ENCODE results near the gene MDFIC2. TPM values are rescaled to one million over a fixed set of nuclear protein-coding genes. Genes with fewer than 3 reads are reported as not detected.

Gene MDFIC2
- polyA plus RNA-seq, 2 of the 4 experiments (the other 2 are of a cell fraction): not detected

DNA sequence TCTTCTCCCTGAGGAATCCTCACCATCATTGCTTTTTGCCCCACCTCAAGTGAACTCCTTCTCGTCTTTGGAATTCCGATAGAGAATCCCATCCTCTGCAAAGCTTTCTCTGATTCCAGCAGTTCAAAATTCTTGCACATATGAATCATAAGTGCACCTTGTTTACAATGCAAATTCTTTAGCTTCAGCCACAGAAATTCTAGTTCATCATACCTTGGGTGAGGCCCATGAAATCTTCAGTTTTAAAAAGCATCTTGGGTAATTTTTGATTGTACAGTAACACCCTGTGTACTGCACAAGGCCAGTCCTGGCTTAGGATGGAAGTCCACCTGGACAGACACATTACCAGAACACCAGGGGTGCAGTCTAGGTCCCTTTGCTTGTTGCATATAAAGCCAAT, 30.8 kb downstream of the MDFIC2 start (continued):
- TF ChIP-seq, protein P1, sequence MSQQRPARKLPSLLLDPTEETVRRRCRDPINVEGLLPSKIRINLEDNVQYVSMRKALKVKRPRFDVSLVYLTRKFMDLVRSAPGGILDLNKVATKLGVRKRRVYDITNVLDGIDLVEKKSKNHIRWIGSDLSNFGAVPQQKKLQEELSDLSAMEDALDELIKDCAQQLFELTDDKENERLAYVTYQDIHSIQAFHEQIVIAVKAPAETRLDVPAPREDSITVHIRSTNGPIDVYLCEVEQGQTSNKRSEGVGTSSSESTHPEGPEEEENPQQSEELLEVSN (IDR thresholded peaks at IDR 0.05; ENCODE audit: borderline replicate concordance, low read depth): peak; percentile 49; the same call in 1 of the 2 replicates
- TF ChIP-seq JUN (IDR thresholded peaks at IDR 0.05) (peak in 1 of 2 experiments; percentile 70; a peak in 4 of 5 replicates), HDAC2 (IDR thresholded peaks at IDR 0.05) (no peak), HOXB13 (CRISPR knock-in tag; IDR thresholded peaks at IDR 0.05; ENCODE audit: low read depth) (peak; percentile 53; the same call in 1 of the 2 replicates), MYC (IDR thresholded peaks at IDR 0.05; ENCODE audit: borderline replicate concordance, low read length) (no peak), FOSL2 (IDR thresholded peaks at IDR 0.05) (peak; percentile 81), FOSL2 (CRISPR knock-in tag; IDR thresholded peaks at IDR 0.05) (peak; percentile 96), JUNB (IDR thresholded peaks at IDR 0.05) (peak; percentile 79), HOXB5 (CRISPR knock-in tag; IDR thresholded peaks at IDR 0.05) (0 out of 2 replicates have a peak, but pooled peaks have one; percentile 13), EHF (CRISPR knock-in tag; IDR thresholded peaks at IDR 0.05) (no peak)
- TF ChIP-seq, protein P2, sequence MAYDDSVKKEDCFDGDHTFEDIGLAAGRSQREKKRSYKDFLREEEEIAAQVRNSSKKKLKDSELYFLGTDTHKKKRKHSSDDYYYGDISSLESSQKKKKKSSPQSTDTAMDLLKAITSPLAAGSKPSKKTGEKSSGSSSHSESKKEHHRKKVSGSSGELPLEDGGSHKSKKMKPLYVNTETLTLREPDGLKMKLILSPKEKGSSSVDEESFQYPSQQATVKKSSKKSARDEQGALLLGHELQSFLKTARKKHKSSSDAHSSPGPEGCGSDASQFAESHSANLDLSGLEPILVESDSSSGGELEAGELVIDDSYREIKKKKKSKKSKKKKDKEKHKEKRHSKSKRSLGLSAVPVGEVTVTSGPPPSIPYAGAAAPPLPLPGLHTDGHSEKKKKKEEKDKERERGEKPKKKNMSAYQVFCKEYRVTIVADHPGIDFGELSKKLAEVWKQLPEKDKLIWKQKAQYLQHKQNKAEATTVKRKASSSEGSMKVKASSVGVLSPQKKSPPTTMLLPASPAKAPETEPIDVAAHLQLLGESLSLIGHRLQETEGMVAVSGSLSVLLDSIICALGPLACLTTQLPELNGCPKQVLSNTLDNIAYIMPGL (CRISPR knock-in tag; IDR thresholded peaks at IDR 0.05; ENCODE audit: borderline replicate concordance): no peak
- TF ChIP-seq, protein P3, sequence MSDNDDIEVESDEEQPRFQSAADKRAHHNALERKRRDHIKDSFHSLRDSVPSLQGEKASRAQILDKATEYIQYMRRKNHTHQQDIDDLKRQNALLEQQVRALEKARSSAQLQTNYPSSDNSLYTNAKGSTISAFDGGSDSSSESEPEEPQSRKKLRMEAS (IDR thresholded peaks at IDR 0.05): peak; percentile 84

DNA sequence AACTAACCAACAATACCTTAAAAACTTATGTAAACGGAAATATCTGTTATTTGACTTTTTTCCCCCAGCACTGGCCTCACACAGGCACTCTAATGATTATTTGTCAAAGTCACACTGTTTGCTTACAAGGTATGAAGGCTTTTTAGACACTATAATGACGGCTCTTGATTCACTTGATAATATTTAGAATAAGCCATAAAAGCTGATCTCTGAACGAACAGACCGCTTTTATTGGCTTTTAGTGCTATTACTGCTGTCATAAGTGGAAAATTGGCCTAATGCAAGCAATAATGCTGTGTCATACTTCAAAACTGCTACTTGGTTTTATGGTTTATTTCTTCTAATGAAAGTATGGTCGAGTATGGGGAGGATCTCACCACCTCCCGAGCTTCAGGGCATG, 35.1 kb downstream of the MDFIC2 start:
- FAIRE-seq (peak; percentile 85), DNase-seq (ENCODE audit: low read depth in 1 of 2, low spot score in 1 of 2) (peak in 1 of 2 experiments; percentile 61), ATAC-seq (peak in 1 of 2 experiments; percentile 17; a peak in 1 of 6 replicates)
- POLR2A ChIA-PET: no interaction called here
- CTCF ChIA-PET: no interaction called here
- no peaks in the 10 kb centered on the region; the same call in 2 of the 3 replicates for H3K9me3 ChIP-seq
- TF ChIP-seq POLR2A (IDR thresholded peaks at IDR 0.05; ENCODE audit: low read length): no peak
- TF ChIP-seq RFX5 (IDR thresholded peaks at IDR 0.05): no peak
- TF ChIP-seq EP300 (IDR thresholded peaks at IDR 0.05): no peak
- no peak for TF ChIP-seq ZNF302 (CRISPR knock-in tag; IDR thresholded peaks at IDR 0.05)
- no peak for TF ChIP-seq NPAS2 (CRISPR knock-in tag; IDR thresholded peaks at IDR 0.05; ENCODE audit: borderline replicate concordance)
- no peak for TF ChIP-seq RCOR1 (IDR thresholded peaks at IDR 0.05; ENCODE audit: low read depth, low read length)
- no peak for TF ChIP-seq KDM1A (IDR thresholded peaks at IDR 0.05; ENCODE audit: low read depth)
- no peak for TF ChIP-seq FOXS1 (CRISPR knock-in tag; IDR thresholded peaks at IDR 0.05)
- no peak for TF ChIP-seq RNF2 (IDR thresholded peaks at IDR 0.05; ENCODE audit: borderline replicate concordance, low read depth)
- TF ChIP-seq, protein P4, sequence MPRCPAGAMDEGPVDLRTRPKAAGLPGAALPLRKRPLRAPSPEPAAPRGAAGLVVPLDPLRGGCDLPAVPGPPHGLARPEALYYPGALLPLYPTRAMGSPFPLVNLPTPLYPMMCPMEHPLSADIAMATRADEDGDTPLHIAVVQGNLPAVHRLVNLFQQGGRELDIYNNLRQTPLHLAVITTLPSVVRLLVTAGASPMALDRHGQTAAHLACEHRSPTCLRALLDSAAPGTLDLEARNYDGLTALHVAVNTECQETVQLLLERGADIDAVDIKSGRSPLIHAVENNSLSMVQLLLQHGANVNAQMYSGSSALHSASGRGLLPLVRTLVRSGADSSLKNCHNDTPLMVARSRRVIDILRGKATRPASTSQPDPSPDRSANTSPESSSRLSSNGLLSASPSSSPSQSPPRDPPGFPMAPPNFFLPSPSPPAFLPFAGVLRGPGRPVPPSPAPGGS (IDR thresholded peaks at IDR 0.05): no peak
- TF ChIP-seq HDAC2 (IDR thresholded peaks at IDR 0.05): no peak
- peak; percentile 68 for TF ChIP-seq NFE2L2 (conservative IDR thresholded peaks at IDR 0.05; ENCODE audit: low read length)
- TF ChIP-seq GATA3 (IDR thresholded peaks at IDR 0.05; ENCODE audit: borderline replicate concordance): peak; percentile 60
- TF ChIP-seq, protein P5, sequence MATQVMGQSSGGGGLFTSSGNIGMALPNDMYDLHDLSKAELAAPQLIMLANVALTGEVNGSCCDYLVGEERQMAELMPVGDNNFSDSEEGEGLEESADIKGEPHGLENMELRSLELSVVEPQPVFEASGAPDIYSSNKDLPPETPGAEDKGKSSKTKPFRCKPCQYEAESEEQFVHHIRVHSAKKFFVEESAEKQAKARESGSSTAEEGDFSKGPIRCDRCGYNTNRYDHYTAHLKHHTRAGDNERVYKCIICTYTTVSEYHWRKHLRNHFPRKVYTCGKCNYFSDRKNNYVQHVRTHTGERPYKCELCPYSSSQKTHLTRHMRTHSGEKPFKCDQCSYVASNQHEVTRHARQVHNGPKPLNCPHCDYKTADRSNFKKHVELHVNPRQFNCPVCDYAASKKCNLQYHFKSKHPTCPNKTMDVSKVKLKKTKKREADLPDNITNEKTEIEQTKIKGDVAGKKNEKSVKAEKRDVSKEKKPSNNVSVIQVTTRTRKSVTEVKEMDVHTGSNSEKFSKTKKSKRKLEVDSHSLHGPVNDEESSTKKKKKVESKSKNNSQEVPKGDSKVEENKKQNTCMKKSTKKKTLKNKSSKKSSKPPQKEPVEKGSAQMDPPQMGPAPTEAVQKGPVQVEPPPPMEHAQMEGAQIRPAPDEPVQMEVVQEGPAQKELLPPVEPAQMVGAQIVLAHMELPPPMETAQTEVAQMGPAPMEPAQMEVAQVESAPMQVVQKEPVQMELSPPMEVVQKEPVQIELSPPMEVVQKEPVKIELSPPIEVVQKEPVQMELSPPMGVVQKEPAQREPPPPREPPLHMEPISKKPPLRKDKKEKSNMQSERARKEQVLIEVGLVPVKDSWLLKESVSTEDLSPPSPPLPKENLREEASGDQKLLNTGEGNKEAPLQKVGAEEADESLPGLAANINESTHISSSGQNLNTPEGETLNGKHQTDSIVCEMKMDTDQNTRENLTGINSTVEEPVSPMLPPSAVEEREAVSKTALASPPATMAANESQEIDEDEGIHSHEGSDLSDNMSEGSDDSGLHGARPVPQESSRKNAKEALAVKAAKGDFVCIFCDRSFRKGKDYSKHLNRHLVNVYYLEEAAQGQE (IDR thresholded peaks at IDR 0.05): no peak
- TF ChIP-seq, protein P1 (IDR thresholded peaks at IDR 0.05; ENCODE audit: borderline replicate concordance, low read depth): no peak
- TF ChIP-seq RAD21 (conservative IDR thresholded peaks at IDR 0.05 in 1 of 2, IDR thresholded peaks at IDR 0.05 in 1 of 2): no peak
- no peak for TF ChIP-seq HOXB5 (CRISPR knock-in tag; IDR thresholded peaks at IDR 0.05)
- no peak for TF ChIP-seq FOSB (CRISPR knock-in tag; IDR thresholded peaks at IDR 0.05)
- no peak for TF ChIP-seq CHD4 (IDR thresholded peaks at IDR 0.05; ENCODE audit: borderline replicate concordance)
- no peak for TF ChIP-seq PHF8 (IDR thresholded peaks at IDR 0.05; ENCODE audit: borderline replicate concordance, low read depth)
- no peak for TF ChIP-seq HOXA7 (CRISPR knock-in tag; IDR thresholded peaks at IDR 0.05)
- TF ChIP-seq BHLHE40 (IDR thresholded peaks at IDR 0.05; ENCODE audit: low read depth, low read length): no peak
- no peak for TF ChIP-seq SMC3 (IDR thresholded peaks at IDR 0.05)
- peak; percentile 85 for TF ChIP-seq MAFK (IDR thresholded peaks at IDR 0.05; ENCODE audit: partially characterized antibody)
- no peak overlapping the region for H3K4me3 ChIP-seq
- peak overlapping the region; percentile 17; the same call in 1 of the 3 replicates for H3K4me2 ChIP-seq
- WGBS (ENCODE audit: missing lambda C conversion rate): 26% methylated on average over 6 of the region's 6 CpGs
- peak overlapping the region; percentile 4 to 90; a peak in 4 of 6 replicates for H3K27ac ChIP-seq
- H3K4me1 ChIP-seq: peaks cover 35% of the 10 kb centered on the region
